Mucosa of gallbladder (tissue), 1 donor: ENCODE data around the gene SEC14L5. TPM values are rescaled to one million over a fixed set of nuclear protein-coding genes. Genes with fewer than 3 reads are reported as not detected.

ENCODE experiments used
- total RNA-seq: library from RNA; stranded (reverse); gene quantifications from one replicate; pipeline ENCODE4 v1.2.1, GENCODE V29; 2021
- donor health status: DM: no; HTN: no; CAD: no.

SEC14L5 gene
- total RNA-seq, 1 donor from 2014 or later, result 0.49 TPM

Other genes starting within 250 kb of the SEC14L5 start
- gene ANKS3, start 224.1 kb upstream of the SEC14L5 start, total RNA-seq, result 27.1 TPM
- 2.5 TPM for gene DNAAF8, start 223.8 kb upstream of the SEC14L5 start, total RNA-seq
- 23.4 TPM for gene ZNF500, start 191.2 kb upstream of the SEC14L5 start, total RNA-seq
- gene SEPTIN12, start 170.0 kb upstream of the SEC14L5 start, total RNA-seq, result not detected
- gene SMIM22, start 163.0 kb upstream of the SEC14L5 start, total RNA-seq, result 194 TPM
- 71.0 TPM for gene ROGDI, start 155.7 kb upstream of the SEC14L5 start, total RNA-seq
- gene GLYR1, start 111.0 kb upstream of the SEC14L5 start, total RNA-seq, result 128 TPM
- 35.3 TPM for gene UBN1, start 110.8 kb upstream of the SEC14L5 start, total RNA-seq
- 62.2 TPM for gene PPL, start 21.2 kb upstream of the SEC14L5 start, total RNA-seq
- 10.7 TPM for gene NAGPA, start 75.6 kb downstream of the SEC14L5 start, total RNA-seq
- gene C16orf89, start 107.6 kb downstream of the SEC14L5 start, total RNA-seq, result 25.0 TPM
- 26.2 TPM for gene ALG1, start 113.5 kb downstream of the SEC14L5 start, total RNA-seq
- 9.8 TPM for gene EEF2KMT, start 139.5 kb downstream of the SEC14L5 start, total RNA-seq